HG02938 (cell line): Measurements from ENCODE around the gene NFYC.

Experiments used
- ATAC-seq: cut with Tn5 transposase; IDR thresholded peaks from one replicate; pipeline ENCODE4 v1.9.1; 2021; ENCODE audit warnings: mild to moderate bottlenecking, moderate library complexity; ENCODE audit not compliant: unreplicated experiment

Gene NFYC

DNA sequence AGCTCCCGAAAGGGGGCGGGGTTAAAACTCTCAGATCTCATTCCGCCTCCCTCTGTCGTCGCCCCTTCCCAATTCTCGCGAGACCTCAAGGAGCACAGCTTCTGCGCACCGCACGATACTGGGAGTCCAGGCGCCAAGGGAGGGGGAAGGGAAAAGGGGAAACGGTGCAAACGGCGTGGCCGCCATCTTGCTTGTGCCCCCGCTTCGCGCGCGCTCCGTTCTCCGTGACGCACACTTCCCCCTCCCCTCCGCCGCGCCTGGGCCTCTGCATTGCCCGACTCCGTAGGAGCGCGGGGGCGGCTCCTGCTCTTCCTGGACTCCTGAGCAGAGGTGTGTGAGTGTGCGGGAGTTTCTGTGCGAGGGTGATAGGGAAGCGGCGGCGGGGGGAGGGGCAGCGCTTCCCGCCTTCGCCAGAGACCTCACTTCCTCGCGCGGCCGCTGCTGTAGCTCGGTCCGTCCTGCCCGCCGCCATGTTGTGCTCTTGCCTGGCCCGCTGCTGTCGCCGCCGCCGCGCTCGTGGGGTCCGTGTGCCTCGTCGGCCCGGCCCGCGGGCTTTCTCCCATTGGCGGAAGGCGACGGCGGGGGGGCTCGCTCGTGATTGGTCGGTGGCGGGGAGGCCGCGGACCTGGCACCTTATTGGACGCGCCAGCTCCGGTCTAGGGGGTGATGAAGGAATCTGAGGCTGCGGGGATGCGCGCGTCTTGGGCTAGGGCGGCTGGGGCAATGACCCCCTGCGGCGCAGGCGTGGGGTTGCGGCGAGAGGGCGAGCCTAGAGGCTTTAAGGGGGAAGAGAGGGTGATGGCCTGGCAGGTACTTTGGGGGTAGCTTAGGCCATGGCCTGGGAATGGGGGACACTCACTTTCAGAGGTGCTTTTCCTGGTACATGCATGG lies at the start of gene NFYC:
Gene NFYC, plus strand, starts transcription at position 167 of the 891 bp plus-strand sequence. CDS start 47,140 bp downstream, outside the sequence.
- peak; percentile 78 for ATAC-seq

GRCh38 chr1:40645118-40645680 lies 46.3 kb upstream of the NFYC start:
- no peak for ATAC-seq

- ATAC-seq, result no peak
Measured at GRCh38 chr1:40646315-40646714, 45.2 kb upstream of the NFYC start.

DNA sequence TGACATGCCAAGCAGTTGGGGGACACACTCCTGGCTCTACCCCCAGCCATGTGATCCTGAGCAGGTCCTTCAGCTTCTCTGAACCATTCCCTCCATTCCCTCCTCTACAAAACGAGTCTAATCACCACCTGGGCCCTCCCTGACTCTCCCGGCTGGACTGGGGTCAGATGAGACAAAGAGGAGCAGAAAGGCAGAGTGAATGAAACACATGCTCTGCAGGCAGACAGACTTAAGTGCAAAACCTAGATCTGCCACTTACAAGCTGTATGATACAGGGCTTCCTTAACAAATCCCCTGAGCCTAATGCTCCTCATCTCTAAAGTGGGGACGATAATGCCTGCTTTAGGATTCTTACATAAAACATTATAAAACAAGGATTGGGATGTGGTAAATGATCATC lies 43.3 kb upstream of the NFYC start:
- no peak for ATAC-seq

- no peak for ATAC-seq
Measured at GRCh38 chr1:40648928-40649591, 42.4 kb upstream of the NFYC start.

DNA sequence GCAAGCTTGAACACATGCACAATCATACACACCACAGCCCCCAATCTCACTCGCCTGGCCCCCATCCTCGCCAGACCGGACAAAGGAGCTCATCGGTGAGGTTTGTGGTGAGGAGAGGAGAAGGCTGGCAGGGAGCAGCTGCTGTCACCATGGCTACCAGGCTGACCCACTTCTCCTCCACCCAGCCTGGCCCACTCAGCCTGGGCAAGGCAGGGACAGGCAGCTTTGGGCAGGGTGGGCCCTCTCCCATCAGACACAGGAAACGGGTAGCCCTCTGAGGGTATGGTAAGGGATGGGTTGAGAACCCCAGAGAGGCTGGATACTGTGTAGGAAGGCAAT lies 41.9 kb upstream of the NFYC start:
- ATAC-seq, result no peak

- no peak for ATAC-seq
Measured at GRCh38 chr1:40650075-40650474, 41.4 kb upstream of the NFYC start.

GRCh38 chr1:40651138-40651857 lies 40.2 kb upstream of the NFYC start:
- no peak for ATAC-seq

DNA sequence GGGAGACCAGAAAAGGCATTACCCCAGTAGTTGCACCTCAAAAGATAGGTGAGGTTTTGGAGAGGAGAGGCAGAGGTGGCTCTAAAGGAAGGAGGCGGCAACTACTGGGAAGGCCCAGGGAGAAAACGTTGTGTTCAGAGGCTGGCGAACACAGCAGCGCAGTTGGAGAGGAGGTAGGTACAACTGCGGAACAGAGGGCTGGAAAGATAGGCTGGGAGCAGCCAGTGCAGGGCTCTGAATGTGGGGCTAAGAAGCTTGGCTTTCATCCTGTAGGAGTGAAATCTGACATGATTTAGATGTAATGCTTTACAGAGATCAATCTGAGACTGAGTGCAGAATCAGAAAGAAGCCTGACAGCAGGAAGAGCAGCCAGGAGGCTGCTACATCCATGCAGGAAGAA lies 39.0 kb upstream of the NFYC start:
- no peak for ATAC-seq

GRCh38 chr1:40652979-40653378 lies 38.5 kb upstream of the NFYC start:
- no peak for ATAC-seq

GRCh38 chr1:40653851-40654537 lies 37.5 kb upstream of the NFYC start:
- no peak for ATAC-seq

DNA sequence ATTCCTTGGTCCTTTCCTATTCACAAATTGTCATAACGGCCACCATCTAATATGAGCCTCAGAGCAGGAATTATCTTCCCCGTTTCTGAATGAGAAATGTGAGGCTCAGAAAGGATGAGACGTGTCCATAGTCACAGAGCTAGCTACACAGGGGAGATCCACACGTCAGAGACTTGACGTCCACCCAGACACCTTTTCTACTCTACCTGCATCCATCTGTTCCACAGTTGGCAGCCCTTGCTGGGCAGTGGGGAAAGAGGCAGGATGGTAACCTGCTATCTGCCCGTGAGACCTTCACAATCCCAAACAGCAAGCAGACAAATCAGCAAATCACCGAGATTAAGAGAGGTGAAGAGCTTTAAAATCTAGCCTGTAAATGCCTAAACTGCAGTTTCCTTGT lies 34.5 kb upstream of the NFYC start:
- ATAC-seq, result no peak

- no peak for ATAC-seq
Measured at GRCh38 chr1:40658751-40659648, 32.5 kb upstream of the NFYC start.

GRCh38 chr1:40659649-40659947 lies 31.9 kb upstream of the NFYC start:
- no peak for ATAC-seq

DNA sequence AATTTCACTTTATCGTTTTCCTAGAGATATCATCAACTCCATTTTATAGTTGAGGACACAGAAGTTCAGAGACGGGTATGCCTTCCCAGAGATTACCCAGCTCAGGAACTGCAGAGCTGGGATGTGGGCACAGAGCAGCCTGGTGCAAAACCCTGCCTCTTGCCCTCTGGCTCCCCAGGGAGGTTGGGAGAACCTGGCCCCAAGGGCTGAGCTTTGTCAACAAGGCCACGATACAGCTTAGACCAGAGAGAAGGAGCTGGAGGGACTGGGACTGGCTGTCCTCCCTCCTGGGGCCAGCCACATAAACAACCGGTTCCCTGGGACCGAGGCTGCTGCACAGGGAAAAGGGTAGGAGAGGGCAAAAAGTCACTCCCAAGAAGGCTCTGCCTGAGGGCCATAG lies 29.8 kb upstream of the NFYC start:
- no peak for ATAC-seq

DNA sequence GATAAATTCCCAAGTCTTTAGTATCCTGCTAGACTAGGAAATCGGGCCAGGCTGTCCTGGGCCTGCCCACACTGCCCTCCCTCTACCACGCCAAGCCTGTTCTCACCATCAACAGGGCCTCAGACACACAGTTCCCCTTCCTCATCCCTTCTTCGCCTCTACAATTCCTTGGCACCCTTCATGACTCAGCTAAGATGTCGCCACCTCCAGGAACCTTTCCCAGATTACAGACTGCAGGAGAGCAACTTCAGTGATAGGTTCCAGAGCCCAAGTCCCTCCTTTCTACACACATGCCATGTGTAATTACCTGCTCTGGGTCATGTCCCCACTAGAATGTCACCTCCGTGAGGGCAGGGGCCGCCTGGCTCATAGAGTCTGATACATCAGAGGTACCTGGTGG lies 29.4 kb upstream of the NFYC start:
- ATAC-seq, result no peak

GRCh38 chr1:40662864-40663263 lies 28.6 kb upstream of the NFYC start:
- no peak for ATAC-seq

DNA sequence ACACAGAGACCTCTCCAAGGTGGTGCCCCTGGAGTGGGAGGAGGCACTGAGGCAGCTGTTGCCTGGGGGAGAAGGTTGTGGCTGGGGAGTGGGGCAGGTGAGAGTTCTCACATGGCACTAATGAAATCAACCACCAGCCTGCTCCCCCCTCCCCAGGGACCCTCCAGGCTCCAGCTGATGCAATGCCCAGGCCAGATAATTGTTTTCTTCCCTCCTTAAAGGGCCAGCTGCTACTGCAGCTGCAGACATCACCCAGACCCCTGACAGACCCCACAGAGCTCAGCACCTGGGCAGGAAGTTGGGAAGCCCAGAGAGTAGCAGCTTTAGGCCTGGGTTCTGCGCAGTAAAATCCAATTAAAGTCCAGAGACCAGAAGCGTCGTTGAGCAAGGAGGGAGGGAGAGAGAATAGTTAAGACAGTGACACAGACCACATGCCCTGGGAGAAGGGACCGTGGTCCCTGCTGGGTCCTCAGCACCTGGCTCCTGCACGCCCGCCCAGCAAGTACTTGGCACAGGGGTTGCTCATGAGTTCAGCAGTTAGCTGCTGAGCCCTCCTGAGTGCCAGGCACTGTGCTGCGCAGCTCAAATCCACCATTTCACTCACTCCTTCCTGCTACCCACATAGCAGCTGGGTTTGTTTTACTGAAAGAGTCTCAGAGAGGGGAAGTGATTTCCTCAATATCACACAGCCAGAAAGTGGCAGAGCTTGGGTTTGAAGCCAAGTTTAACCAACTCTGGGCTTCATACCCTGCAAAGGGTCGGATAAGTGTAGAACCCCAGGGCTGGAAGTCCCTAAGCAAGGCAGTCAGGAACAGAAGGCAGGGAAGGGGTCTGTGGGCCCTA lies 28.0 kb upstream of the NFYC start:
- no peak for ATAC-seq

DNA sequence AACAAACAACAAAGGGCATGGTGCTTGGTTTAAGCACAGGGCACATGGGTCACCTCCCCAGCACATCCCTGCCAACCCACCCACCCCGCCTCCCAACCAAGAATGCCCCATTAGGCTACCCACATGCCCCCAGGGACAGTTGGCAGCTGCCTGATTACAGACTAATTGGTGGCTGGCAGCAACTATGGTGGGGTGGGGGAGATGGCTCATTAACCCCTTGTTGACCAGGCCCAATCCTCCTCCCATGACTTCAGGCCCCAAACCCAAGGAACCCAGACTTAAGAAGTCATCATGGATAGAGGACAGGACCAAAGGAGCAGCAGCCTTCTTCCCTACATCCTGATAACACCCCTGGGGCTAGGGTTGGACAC lies 27.4 kb upstream of the NFYC start:
- ATAC-seq, result no peak
